ENCODE data around the gene GRIK4. TPM values are rescaled to one million over a fixed set of nuclear protein-coding genes. Genes with fewer than 3 reads are reported as not detected.

Gene GRIK4
- total and polyA plus RNA-seq, 2 of the 4 experiments (the other 2 are of a cell fraction), result 0.18 to 0.38 TPM

GRCh38 chr11:120601536-120601935, 90.0 kb downstream of the GRIK4 start:
- no peak overlapping the region for H4K8ac ChIP-seq (ENCODE audit: low read depth in 2 of 2, low read length in 2 of 2)
- no peak overlapping the region for H2BK20ac ChIP-seq (ENCODE audit: low read depth, low read length)
- no peak overlapping the region for H3K4me2 ChIP-seq (ENCODE audit: low read depth, low read length)
- no peaks in the 10 kb centered on the region for H3K36me3 ChIP-seq (ENCODE audit: control insufficient read depth, insufficient read depth, low read length)
- no peak overlapping the region for H4K91ac ChIP-seq (ENCODE audit: insufficient read depth, low read depth, low read length)
- H3K27me3 ChIP-seq (ENCODE audit: control insufficient read depth, insufficient read depth, low read length), result peaks cover 7% of the 10 kb centered on the region; the same call in 1 of the 2 replicates
- H3K79me1 ChIP-seq (ENCODE audit: low read depth in 1 of 2, low read length in 2 of 2), result no peaks in the 10 kb centered on the region
- H3K18ac ChIP-seq (ENCODE audit: low read depth, low read length), result no peak overlapping the region
- no peak overlapping the region for H3K14ac ChIP-seq (replicated peaks; ENCODE audit: low read depth, low read length)
- no TSS peak for BruUV-seq (replicated peaks)
- dilution Hi-C loops (cut with HindIII; ENCODE audit: low sequenced_read_pairs, unreplicated experiment), result no loop called here
- no peak for TF ChIP-seq FOS (IDR thresholded peaks at IDR 0.05; ENCODE audit: low read depth, low read length)
- TF ChIP-seq SMC3 (IDR thresholded peaks at IDR 0.05; ENCODE audit: low read depth, low read length), result no peak
- TF ChIP-seq MAZ (IDR thresholded peaks at IDR 0.05; ENCODE audit: borderline replicate concordance, low read depth, low read length), result no peak
- TF ChIP-seq NFE2L2 (IDR thresholded peaks at IDR 0.05; ENCODE audit: low read depth, low read length), result no peak
- TF ChIP-seq ELK1 (IDR thresholded peaks at IDR 0.05; ENCODE audit: borderline replicate concordance, low read depth, low read length), result no peak
- TF ChIP-seq BHLHE40 (IDR thresholded peaks at IDR 0.05; ENCODE audit: low read depth, low read length), result no peak
- no peak for TF ChIP-seq CEBPB (IDR thresholded peaks at IDR 0.05; ENCODE audit: low read depth, low read length)
- no peak for TF ChIP-seq CTCF (conservative IDR thresholded peaks at IDR 0.05; ENCODE audit: low read depth, low read length)
- TF ChIP-seq RFX5 (IDR thresholded peaks at IDR 0.05; ENCODE audit: low read depth, low read length), result no peak
- TF ChIP-seq MXI1 (IDR thresholded peaks at IDR 0.05; ENCODE audit: borderline replicate concordance, low read depth, low read length), result no peak
- 50% methylated on average over 2 of the region's 4 CpGs; no CpG with 5 or more reads in 1 of the 2 experiments for WGBS, 2 experiments (ENCODE audit: extremely low coverage in 2 of 2, insufficient read length in 1 of 2)
- ChIA-PET POLR2A (ENCODE audit: unreplicated experiment) (no interaction called here), CTCF (interaction anchor here (0.6 kb wide), 1 partner anchor 244 kb away, joined by 4 read pairs; no protein-coding TSS in a partner anchor)
- H3K9ac ChIP-seq (ENCODE audit: low read depth, low read length), result no peak overlapping the region
- H3K9me3 ChIP-seq (ENCODE audit: control insufficient read depth, insufficient read depth, low read length), result no peaks in the 10 kb centered on the region
- H2BK120ac ChIP-seq (ENCODE audit: low read depth, low read length), result no peak overlapping the region
- H3K23ac ChIP-seq (ENCODE audit: low read depth, low read length), result no peak overlapping the region
- in situ Hi-C loops (cut with MboI; ENCODE audit: low sequenced_read_pairs), result no loop called here
- DNase-seq (peak; percentile 55), ATAC-seq (ENCODE audit: low read depth) (peak; percentile 88)
- H3K4ac ChIP-seq (ENCODE audit: low read depth, low read length), result no peak overlapping the region
- H2BK15ac ChIP-seq (ENCODE audit: low read depth, low read length), result no peak overlapping the region
- H4K20me1 ChIP-seq (ENCODE audit: insufficient read depth, low read length), result no peaks in the 10 kb centered on the region
- H3K27ac ChIP-seq (ENCODE audit: insufficient read depth, low read length), result no peak overlapping the region
- H2AK9ac ChIP-seq (replicated peaks; ENCODE audit: low read depth, low read length, poor library complexity), result no peak overlapping the region
- H2AK5ac ChIP-seq (ENCODE audit: low read depth, low read length), result no peak overlapping the region
- peaks cover 5% of the 10 kb centered on the region; the same call in 1 of the 2 replicates for H3K4me1 ChIP-seq (ENCODE audit: control insufficient read depth, insufficient read depth, low read length)
- H2AFZ ChIP-seq (replicated peaks; ENCODE audit: low read length, poor library complexity), result no peak overlapping the region
- intact Hi-C loops (cut with micrococcal nuclease), result loop anchor here (10.0 kb wide), 1 partner anchor 203 kb away; no protein-coding TSS in a partner anchor
- no peaks in the 10 kb centered on the region for H3K9me1 ChIP-seq (ENCODE audit: insufficient read depth, low read length)
- H2BK5ac ChIP-seq (ENCODE audit: low read depth, low read length, poor library complexity, severe bottlenecking), result no peak overlapping the region
- H3K56ac ChIP-seq (ENCODE audit: extremely low read depth, insufficient read depth, low read length), result no peak overlapping the region
- no peak overlapping the region for H3K4me3 ChIP-seq (ENCODE audit: insufficient read depth, low read depth, low read length)
- no peak overlapping the region for H4K5ac ChIP-seq (ENCODE audit: low read depth, low read length)
